Suprapubic skin (tissue), 4 donors: ENCODE data around the gene ZNF532. TPM values are rescaled to one million over a fixed set of nuclear protein-coding genes. Genes with fewer than 3 reads are reported as not detected.

Source experiments
- DNase-seq, 2 donors: peaks; one replicate each; pipeline ENCODE4 v3.0.0-alpha.2; 2019; ENCODE audit warnings: low spot score in 2 of 2
- H3K27ac ChIP-seq: fragments of 200-600 bp; sonication (generic); one replicate; pipeline ENCODE4 v1.5.1; 2019
- H3K27me3 ChIP-seq: fragments of 200-600 bp; sonication (generic); one replicate; pipeline ENCODE4 v1.5.1; 2019
- H3K36me3 ChIP-seq: fragments of 200-600 bp; sonication (generic); one replicate; pipeline ENCODE4 v1.5.1; 2019
- H3K4me1 ChIP-seq: fragments of 200-600 bp; sonication (generic); one replicate; pipeline ENCODE4 v1.5.1; 2019
- H3K4me3 ChIP-seq: fragments of 200-600 bp; sonication (generic); one replicate; pipeline ENCODE4 v1.5.1; 2019; ENCODE audit warnings: mild to moderate bottlenecking
- H3K9me3 ChIP-seq: fragments of 200-600 bp; sonication (generic); one replicate; pipeline ENCODE4 v1.5.1; 2019
- EP300 ChIP-seq: sonication (generic); formaldehyde crosslinking; IDR thresholded peaks from one replicate; pipeline ENCODE4 v1.6.1; 2017; ENCODE audit warnings: antibody characterized with exemption
- POLR2A ChIP-seq, 2 donors: fragments of 450-650 bp; IDR thresholded peaks; one replicate each; pipeline ENCODE4 v1.6.1; 2017; ENCODE audit warnings: antibody characterized with exemption in 2 of 2, mild to moderate bottlenecking in 2 of 2, moderate library complexity in 2 of 2
- POLR2AphosphoS5 ChIP-seq, 3 donors: sonication (generic); formaldehyde crosslinking; IDR thresholded peaks; one replicate each; pipeline ENCODE4 v1.6.1; 2017; ENCODE audit warnings: antibody characterized with exemption in 3 of 3
- WGBS: methylation state at CpG from one replicate; pipeline ENCODE4 v1.1.5; 2018; 5-methylcytosine and 5-hydroxymethylcytosine counted together
- total RNA-seq, 4 donors: library from RNA; depleted of rRNA; stranded (reverse); fragments of >200 nt; gene quantifications; one replicate each; pipeline ENCODE4 v1.1.0, GENCODE V29; 2016
- TF ChIP-seq, protein P1 (sequence below), 2 donors: fragments of 200-600 bp in 1 of 2; fragments of 450-650 bp in 1 of 2; sonication (generic) in 1 of 2; IDR thresholded peaks; one replicate each; pipeline ENCODE4 v1.5.1; 2016 to 2019; ENCODE audit warnings: antibody characterized with exemption in 2 of 2, mild to moderate bottlenecking in 1 of 2, moderate library complexity in 1 of 2

ZNF532 gene
- total RNA-seq, 4 donors from 2014 or later = 31.1 to 58.5 (median 51.7) TPM

DNA sequence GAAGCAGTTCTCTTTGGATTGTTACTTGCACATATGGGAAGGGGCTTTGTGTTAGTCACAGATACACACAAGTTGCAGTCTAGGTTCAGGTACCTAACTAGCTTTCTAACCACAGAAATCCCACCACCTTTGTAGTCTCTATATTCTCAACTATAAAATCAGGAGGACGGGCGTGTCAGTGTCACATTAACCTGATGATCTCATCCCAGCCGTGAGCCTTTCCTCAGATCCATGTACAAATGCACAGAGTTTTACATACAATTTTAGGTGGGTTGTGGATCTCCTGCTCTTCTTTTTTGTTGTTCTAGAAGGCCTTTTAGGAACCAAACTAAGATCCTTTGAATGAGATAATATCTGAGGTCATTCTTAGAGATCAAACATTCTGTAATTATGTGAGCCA is 94.0 kb downstream of the ZNF532 start:
- no peaks in the 10 kb centered on the region for H3K27me3 ChIP-seq
- no peaks in the 10 kb centered on the region for H3K9me3 ChIP-seq
- no peak overlapping the region for H3K27ac ChIP-seq
- no peak overlapping the region for H3K4me3 ChIP-seq
- peaks cover 17% of the 10 kb centered on the region for H3K36me3 ChIP-seq
- no peaks in the 10 kb centered on the region for H3K4me1 ChIP-seq
- no peak for TF ChIP-seq POLR2AphosphoS5 (IDR thresholded peaks at IDR 0.05)
- no peak for TF ChIP-seq EP300
- TF ChIP-seq POLR2A (IDR thresholded peaks at IDR 0.05) = no peak
- TF ChIP-seq, protein P1, sequence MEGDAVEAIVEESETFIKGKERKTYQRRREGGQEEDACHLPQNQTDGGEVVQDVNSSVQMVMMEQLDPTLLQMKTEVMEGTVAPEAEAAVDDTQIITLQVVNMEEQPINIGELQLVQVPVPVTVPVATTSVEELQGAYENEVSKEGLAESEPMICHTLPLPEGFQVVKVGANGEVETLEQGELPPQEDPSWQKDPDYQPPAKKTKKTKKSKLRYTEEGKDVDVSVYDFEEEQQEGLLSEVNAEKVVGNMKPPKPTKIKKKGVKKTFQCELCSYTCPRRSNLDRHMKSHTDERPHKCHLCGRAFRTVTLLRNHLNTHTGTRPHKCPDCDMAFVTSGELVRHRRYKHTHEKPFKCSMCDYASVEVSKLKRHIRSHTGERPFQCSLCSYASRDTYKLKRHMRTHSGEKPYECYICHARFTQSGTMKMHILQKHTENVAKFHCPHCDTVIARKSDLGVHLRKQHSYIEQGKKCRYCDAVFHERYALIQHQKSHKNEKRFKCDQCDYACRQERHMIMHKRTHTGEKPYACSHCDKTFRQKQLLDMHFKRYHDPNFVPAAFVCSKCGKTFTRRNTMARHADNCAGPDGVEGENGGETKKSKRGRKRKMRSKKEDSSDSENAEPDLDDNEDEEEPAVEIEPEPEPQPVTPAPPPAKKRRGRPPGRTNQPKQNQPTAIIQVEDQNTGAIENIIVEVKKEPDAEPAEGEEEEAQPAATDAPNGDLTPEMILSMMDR (IDR thresholded peaks at IDR 0.05) = no peak
- DNase-seq = no peak
- 80% methylated on average over 3 of the region's 3 CpGs for WGBS

DNA sequence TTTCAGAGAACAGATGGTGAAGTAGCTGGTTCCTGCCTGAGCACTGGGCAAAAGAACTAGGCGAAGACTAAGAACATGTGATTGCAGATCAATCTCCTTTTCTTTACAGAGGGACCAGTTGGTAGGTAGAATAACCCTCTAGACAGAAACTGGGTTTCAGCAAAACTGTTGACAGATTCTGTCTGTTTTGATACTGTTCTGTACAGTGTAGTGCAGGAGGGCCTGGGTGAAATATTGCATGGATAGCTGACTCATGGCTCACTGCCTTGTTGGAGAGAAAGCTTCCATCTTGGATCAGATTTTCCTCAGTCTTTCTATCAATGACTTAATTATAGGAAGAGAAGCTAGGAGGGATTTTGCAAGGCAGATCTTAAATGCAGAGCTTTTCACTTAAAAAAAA is 95.8 kb downstream of the ZNF532 start:
- peaks cover 4% of the 10 kb centered on the region for H3K4me1 ChIP-seq
- 95% methylated on average over 1 of the region's 1 CpG for WGBS
- H3K36me3 ChIP-seq = peaks cover 13% of the 10 kb centered on the region
- TF ChIP-seq, protein P1 (IDR thresholded peaks at IDR 0.05) = no peak
- no peak for TF ChIP-seq POLR2AphosphoS5 (IDR thresholded peaks at IDR 0.05)
- TF ChIP-seq POLR2A (IDR thresholded peaks at IDR 0.05) = no peak
- TF ChIP-seq EP300 = no peak
- no peak overlapping the region for H3K27ac ChIP-seq
- H3K4me3 ChIP-seq = no peak overlapping the region
- DNase-seq = no peak
- no peaks in the 10 kb centered on the region for H3K27me3 ChIP-seq
- H3K9me3 ChIP-seq = no peaks in the 10 kb centered on the region

DNA sequence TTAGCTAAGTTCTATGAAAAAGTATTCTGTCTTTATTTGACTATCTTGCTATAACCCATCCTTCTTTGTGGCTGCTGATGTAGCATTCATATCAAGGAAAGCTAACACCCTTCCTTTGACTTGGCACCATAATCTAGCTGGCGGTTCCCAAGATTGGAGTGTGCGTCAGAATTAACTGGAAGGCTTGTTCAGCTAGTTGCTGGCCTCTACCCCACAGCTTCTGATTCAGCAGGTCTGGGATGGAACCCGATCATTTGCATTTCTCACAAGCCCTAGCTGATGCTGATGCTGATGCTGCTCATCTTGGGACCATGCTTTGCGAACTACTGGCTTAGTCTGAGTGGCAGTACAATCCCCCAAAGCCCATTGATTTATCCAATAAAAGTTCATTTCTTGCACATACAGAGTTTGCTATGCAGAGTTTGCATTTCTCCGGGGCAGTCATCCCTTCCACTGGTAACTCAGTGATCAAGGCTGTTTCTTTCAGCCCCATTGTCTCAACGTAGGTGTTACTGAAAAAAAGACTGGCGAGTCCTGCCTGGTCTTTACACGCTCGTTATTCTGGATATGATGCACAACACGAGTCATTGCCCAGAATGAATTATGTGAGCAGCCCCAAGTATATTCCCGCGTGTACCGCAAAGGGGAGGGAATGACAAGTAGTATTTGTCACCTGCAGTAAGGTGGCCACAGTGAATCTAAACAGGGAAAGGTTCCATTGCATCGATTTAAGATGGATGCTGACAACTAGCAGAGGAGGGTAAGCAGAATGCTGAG is 96.5 kb downstream of the ZNF532 start:
- TF ChIP-seq POLR2AphosphoS5 (IDR thresholded peaks at IDR 0.05) = no peak
- TF ChIP-seq EP300 = no peak
- TF ChIP-seq POLR2A (IDR thresholded peaks at IDR 0.05) = no peak
- TF ChIP-seq, protein P1 (IDR thresholded peaks at IDR 0.05) = no peak
- no peak for DNase-seq
- H3K27me3 ChIP-seq = no peaks in the 10 kb centered on the region
- 95% methylated on average over 14 of the region's 14 CpGs for WGBS
- no peaks in the 10 kb centered on the region for H3K9me3 ChIP-seq
- peaks cover 4% of the 10 kb centered on the region for H3K4me1 ChIP-seq
- peaks cover 13% of the 10 kb centered on the region for H3K36me3 ChIP-seq
- H3K4me3 ChIP-seq = no peak overlapping the region
- H3K27ac ChIP-seq = no peak overlapping the region

DNA sequence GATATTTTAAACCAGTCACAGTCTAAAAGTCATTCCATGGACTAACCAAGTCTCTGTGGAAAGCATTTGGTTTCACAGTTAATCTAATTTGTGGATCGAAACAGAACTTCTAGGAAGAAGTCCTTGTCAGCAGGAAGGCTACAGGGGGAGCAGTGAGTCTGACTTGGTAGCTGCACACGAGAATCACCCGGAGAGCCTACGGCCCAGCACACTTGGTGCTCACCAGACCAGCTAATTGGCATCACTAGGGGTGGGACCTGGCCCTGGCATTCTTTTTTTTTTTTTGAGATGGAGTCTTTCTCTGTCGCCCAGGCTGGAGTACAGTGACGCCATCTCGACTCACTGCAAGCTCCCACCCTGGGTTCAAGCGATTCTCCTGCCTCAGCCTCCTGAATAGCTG is 97.7 kb downstream of the ZNF532 start:
- peaks cover 16% of the 10 kb centered on the region for H3K36me3 ChIP-seq
- peaks cover 4% of the 10 kb centered on the region for H3K4me1 ChIP-seq
- no peak overlapping the region for H3K4me3 ChIP-seq
- no peak for DNase-seq
- H3K27ac ChIP-seq = no peak overlapping the region
- 91% methylated on average over 8 of the region's 8 CpGs for WGBS
- H3K9me3 ChIP-seq = no peaks in the 10 kb centered on the region
- no peaks in the 10 kb centered on the region for H3K27me3 ChIP-seq
- TF ChIP-seq POLR2A (IDR thresholded peaks at IDR 0.05) (no peak), EP300 (no peak), POLR2AphosphoS5 (IDR thresholded peaks at IDR 0.05) (no peak)
- TF ChIP-seq, protein P1 (IDR thresholded peaks at IDR 0.05) = no peak

DNA sequence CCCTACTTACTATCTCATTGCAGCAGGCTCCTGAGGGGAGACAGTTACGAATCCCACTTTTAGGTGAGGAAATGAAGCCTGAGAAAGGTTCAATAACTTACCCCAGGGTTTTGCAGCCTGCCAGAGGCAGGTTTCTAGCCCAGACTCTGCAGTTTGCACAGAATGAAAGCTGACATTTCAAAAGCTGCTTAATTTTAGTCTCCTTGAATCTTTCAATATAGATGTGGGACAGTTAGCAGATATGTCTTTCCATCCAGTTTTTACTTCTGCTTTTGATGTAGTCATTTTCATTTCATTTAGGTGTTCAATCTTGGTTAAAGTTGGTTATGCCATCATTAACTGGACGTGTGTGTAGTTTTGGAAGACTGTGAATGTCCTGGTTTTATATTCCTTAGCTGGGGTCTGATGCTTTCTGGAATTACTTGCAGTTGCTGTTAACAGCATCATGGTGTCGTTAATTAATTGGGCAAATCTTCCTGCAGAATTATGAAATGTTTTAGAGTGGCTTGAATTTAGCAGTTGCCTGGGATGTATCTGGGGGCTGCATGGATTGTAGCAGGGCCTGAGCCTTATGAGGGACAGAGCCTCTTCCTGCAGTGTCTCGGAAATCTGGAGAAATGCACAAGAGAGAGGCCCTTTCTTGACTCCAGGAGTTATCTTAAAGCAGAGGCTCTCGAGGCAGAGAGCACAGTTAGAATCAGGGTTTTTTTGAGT is 100.8 kb downstream of the ZNF532 start:
- WGBS = 72% methylated on average over 5 of the region's 5 CpGs
- no peak overlapping the region for H3K27ac ChIP-seq
- no peak for DNase-seq
- TF ChIP-seq EP300 (no peak), POLR2A (IDR thresholded peaks at IDR 0.05) (no peak), POLR2AphosphoS5 (IDR thresholded peaks at IDR 0.05) (no peak)
- TF ChIP-seq, protein P1 (IDR thresholded peaks at IDR 0.05) = no peak
- no peak overlapping the region for H3K4me3 ChIP-seq
- H3K9me3 ChIP-seq = no peaks in the 10 kb centered on the region
- H3K27me3 ChIP-seq = no peaks in the 10 kb centered on the region
- H3K36me3 ChIP-seq = peaks cover 19% of the 10 kb centered on the region
- H3K4me1 ChIP-seq = peaks cover 4% of the 10 kb centered on the region
